ENCODE results near the gene PKDCC. TPM values are rescaled to one million over a fixed set of nuclear protein-coding genes. Genes with fewer than 3 reads are reported as not detected.

The PKDCC gene
- total and polyA plus RNA-seq, 2 of the 13 experiments (the other 11 are each of a cell fraction or from before 2014, with no cell fraction given) = 52.6 to 58.8 TPM

DNA sequence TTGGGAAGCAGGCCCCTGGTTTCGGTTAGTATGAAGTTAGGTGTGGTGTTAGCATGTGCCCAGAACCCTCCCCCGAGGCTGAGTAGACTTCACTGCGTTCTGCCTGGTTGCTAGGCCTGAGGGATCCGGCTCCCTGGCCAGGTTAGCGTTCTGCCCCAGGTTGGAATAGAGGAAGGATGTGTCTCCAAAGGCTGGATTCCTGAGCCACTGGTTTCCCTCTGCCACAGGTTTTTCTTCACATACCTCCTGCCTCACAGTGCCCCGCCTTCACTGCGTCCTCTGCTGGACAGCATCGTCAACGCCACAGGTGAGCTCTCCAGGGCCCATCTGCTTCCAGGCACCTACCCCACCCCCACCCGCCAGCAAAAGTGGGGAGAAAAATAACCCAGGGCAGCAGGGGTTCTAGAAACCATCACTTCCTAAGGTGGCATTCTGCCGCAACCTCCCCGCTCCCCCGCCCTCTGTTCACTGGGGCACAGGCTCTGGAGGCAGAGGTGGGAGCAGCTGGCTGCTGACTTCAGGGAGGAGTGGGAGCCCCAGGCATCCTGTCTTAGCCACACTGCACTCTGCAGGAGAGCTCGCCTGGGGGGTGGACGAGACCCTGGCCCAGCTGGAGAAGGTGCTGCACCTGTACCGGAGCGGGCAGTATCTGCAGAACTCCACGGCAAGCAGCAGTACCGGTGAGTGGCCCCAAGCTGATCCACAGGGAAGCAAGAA, 7.1 kb downstream of the PKDCC start (continued):
- TF ChIP-seq SALL2 (CRISPR knock-in tag; IDR thresholded peaks at IDR 0.05) (0 out of 2 replicates have a peak, but pooled peaks have one; percentile 19), MAFK (conservative IDR thresholded peaks at IDR 0.05 in 1 of 2, IDR thresholded peaks at IDR 0.05 in 1 of 2; ENCODE audit: low read length in 2 of 2) (no peak), KLF12 (CRISPR knock-in tag; IDR thresholded peaks at IDR 0.05; ENCODE audit: borderline replicate concordance) (peak; percentile 38; the same call in 1 of the 2 replicates), ZNF44 (CRISPR knock-in tag; IDR thresholded peaks at IDR 0.05) (no peak), ZNF557 (CRISPR knock-in tag; IDR thresholded peaks at IDR 0.05) (0 out of 2 replicates have a peak, but pooled peaks have one; percentile 13), BRCA1 (CRISPR knock-in tag; IDR thresholded peaks at IDR 0.05) (no peak), NR2F6 (IDR thresholded peaks at IDR 0.05) (no peak), NR2F6 (CRISPR knock-in tag; IDR thresholded peaks at IDR 0.05) (no peak), ZNF713 (CRISPR knock-in tag; IDR thresholded peaks at IDR 0.05) (no peak), FOXJ3 (CRISPR knock-in tag; IDR thresholded peaks at IDR 0.05; ENCODE audit: borderline replicate concordance) (no peak), RAD21 (CRISPR knock-in tag; IDR thresholded peaks at IDR 0.05) (peak; percentile 58; the same call in 1 of the 2 replicates), PRPF4 (IDR thresholded peaks at IDR 0.05; ENCODE audit: low read depth, low read length, poor library complexity, severe bottlenecking) (peak; percentile 43), PHF8 (CRISPR knock-in tag; IDR thresholded peaks at IDR 0.05) (no peak; the same call in 1 of the 2 replicates), ZNF350 (CRISPR knock-in tag; IDR thresholded peaks at IDR 0.05; ENCODE audit: borderline replicate concordance, low read depth) (no peak; the same call in 1 of the 2 replicates), SP1 (IDR thresholded peaks at IDR 0.05) (no peak), SP1 (CRISPR knock-in tag; IDR thresholded peaks at IDR 0.05) (peak; percentile 3; the same call in 1 of the 2 replicates), ZNF547 (CRISPR knock-in tag; IDR thresholded peaks at IDR 0.05) (0 out of 2 replicates have a peak, but pooled peaks have one; percentile 10), SP140L (CRISPR knock-in tag; IDR thresholded peaks at IDR 0.05; ENCODE audit: borderline replicate concordance) (no peak)
- TF ChIP-seq, protein P1, sequence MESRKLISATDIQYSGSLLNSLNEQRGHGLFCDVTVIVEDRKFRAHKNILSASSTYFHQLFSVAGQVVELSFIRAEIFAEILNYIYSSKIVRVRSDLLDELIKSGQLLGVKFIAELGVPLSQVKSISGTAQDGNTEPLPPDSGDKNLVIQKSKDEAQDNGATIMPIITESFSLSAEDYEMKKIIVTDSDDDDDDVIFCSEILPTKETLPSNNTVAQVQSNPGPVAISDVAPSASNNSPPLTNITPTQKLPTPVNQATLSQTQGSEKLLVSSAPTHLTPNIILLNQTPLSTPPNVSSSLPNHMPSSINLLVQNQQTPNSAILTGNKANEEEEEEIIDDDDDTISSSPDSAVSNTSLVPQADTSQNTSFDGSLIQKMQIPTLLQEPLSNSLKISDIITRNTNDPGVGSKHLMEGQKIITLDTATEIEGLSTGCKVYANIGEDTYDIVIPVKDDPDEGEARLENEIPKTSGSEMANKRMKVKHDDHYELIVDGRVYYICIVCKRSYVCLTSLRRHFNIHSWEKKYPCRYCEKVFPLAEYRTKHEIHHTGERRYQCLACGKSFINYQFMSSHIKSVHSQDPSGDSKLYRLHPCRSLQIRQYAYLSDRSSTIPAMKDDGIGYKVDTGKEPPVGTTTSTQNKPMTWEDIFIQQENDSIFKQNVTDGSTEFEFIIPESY (CRISPR knock-in tag; IDR thresholded peaks at IDR 0.05) = peak; percentile 85; the same call in 1 of the 2 replicates
- TF ChIP-seq, protein P2, sequence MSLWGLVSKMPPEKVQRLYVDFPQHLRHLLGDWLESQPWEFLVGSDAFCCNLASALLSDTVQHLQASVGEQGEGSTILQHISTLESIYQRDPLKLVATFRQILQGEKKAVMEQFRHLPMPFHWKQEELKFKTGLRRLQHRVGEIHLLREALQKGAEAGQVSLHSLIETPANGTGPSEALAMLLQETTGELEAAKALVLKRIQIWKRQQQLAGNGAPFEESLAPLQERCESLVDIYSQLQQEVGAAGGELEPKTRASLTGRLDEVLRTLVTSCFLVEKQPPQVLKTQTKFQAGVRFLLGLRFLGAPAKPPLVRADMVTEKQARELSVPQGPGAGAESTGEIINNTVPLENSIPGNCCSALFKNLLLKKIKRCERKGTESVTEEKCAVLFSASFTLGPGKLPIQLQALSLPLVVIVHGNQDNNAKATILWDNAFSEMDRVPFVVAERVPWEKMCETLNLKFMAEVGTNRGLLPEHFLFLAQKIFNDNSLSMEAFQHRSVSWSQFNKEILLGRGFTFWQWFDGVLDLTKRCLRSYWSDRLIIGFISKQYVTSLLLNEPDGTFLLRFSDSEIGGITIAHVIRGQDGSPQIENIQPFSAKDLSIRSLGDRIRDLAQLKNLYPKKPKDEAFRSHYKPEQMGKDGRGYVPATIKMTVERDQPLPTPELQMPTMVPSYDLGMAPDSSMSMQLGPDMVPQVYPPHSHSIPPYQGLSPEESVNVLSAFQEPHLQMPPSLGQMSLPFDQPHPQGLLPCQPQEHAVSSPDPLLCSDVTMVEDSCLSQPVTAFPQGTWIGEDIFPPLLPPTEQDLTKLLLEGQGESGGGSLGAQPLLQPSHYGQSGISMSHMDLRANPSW (CRISPR knock-in tag; IDR thresholded peaks at IDR 0.05; ENCODE audit: borderline replicate concordance) = no peak; the same call in 1 of the 2 replicates
- TF ChIP-seq, protein P3, sequence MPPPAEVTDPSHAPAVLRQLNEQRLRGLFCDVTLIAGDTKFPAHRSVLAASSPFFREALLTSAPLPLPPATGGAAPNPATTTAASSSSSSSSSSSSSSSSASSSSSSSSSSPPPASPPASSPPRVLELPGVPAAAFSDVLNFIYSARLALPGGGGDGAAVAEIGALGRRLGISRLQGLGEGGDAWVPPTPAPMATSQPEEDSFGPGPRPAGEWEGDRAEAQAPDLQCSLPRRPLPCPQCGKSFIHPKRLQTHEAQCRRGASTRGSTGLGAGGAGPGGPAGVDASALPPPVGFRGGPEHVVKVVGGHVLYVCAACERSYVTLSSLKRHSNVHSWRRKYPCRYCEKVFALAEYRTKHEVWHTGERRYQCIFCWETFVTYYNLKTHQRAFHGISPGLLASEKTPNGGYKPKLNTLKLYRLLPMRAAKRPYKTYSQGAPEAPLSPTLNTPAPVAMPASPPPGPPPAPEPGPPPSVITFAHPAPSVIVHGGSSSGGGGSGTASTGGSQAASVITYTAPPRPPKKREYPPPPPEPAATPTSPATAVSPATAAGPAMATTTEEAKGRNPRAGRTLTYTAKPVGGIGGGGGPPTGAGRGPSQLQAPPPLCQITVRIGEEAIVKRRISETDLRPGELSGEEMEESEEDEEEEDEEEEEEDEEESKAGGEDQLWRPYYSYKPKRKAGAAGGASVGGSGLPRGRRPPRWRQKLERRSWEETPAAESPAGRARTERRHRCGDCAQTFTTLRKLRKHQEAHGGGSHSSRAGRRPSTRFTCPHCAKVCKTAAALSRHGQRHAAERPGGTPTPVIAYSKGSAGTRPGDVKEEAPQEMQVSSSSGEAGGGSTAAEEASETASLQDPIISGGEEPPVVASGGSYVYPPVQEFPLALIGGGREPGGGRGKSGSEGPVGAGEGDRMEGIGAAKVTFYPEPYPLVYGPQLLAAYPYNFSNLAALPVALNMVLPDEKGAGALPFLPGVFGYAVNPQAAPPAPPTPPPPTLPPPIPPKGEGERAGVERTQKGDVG (CRISPR knock-in tag; IDR thresholded peaks at IDR 0.05; ENCODE audit: borderline replicate concordance) = peak; percentile 76; the same call in 1 of the 2 replicates
- TF ChIP-seq, protein P4, sequence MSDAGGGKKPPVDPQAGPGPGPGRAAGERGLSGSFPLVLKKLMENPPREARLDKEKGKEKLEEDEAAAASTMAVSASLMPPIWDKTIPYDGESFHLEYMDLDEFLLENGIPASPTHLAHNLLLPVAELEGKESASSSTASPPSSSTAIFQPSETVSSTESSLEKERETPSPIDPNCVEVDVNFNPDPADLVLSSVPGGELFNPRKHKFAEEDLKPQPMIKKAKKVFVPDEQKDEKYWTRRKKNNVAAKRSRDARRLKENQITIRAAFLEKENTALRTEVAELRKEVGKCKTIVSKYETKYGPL (CRISPR knock-in tag; IDR thresholded peaks at IDR 0.05) = 0 out of 2 replicates have a peak, but pooled peaks have one; percentile 8

All from HepG2 (cell line).